Measurements from ENCODE around the gene LIPH.
"Not testable (repeated sequence)": the region's sequence is repeated elsewhere in the genome, so short reads cannot be mapped to it uniquely, and the experiment has no call there.

LIPH gene

GRCh38 chr3:185552358-185552877 is at the start of gene LIPH:
LIPH (minus strand) TSS chr3:185552588; CDS start chr3:185552471, 117 bp downstream.
- in situ Hi-C loops (cut with HindIII; ENCODE audit: low sequenced_read_pairs) = no loop called here

DNA sequence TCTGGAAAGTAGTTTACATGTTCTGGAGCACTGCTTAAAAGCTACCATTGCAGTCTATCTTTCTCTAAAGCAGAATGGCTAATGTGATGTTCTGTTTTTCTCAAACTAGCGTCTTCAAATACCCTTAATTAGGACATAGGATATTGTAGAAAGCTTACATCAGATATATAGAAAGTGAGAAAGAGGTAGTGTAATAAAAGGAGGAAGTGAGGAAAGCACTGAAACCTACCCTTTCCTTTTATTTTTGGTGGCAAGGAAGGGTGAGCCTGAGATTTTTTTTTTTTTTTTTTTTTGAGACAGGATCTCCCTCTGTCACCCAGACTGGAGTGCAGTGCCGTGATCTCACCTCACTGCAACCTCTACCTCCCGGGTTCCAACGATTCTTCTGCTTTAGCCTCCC is 43.1 kb upstream of the LIPH start:
- in situ Hi-C loops (cut with HindIII; ENCODE audit: low sequenced_read_pairs) = no loop called here

- in situ Hi-C loops (cut with HindIII; ENCODE audit: low sequenced_read_pairs) = no loop called here
Observed at GRCh38 chr3:185594073-185594472, 41.7 kb upstream of the LIPH start.

DNA sequence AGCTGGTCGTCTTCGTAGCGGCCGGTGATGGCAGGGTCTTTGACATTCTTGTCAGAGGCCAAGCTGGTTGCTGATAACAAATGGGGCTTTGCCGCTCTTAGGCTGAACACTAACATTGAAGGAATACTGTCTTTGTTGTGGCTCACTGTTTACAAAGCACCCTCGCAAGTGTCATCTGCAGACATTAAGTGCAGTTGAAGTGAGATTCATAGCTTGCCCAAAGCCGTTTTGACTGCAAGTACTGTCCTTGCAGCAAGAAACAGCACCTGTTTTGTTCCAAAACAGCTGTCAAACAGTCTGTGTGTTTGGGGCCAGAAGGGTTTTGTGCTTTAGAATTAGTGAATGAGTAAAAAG is 34.3 kb upstream of the LIPH start:
- in situ Hi-C loops (cut with HindIII; ENCODE audit: low sequenced_read_pairs) = no loop called here

GRCh38 chr3:185585859-185586685 is 33.7 kb upstream of the LIPH start, which contains the start of gene SENP2:
SENP2 (plus strand) TSS chr3:185586295; CDS start chr3:185586414, 119 bp downstream.
- in situ Hi-C loops (cut with HindIII; ENCODE audit: low sequenced_read_pairs) = no loop called here

GRCh38 chr3:185585518-185585858 is 33.1 kb upstream of the LIPH start:
- in situ Hi-C loops (cut with HindIII; ENCODE audit: low sequenced_read_pairs) = no loop called here

DNA sequence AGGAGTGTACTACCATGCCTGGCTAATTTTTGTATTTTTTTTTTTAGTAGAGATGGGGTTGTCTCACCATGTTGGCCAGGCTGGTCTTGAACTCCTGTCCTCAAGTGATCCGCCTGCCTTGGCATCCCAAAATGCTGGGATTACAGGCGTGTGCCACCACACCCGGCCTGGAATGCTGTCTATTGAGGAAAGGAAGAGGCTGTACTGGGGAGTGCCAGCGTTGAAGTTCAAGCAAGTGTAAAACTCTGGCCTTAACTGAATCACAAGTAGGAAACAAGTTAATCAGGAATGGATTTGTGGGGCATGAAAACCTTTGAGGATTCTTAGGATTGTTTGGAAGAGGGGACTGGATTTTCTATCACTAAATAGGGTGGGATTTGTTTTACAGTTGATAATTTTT is 32.3 kb upstream of the LIPH start:
- in situ Hi-C loops (cut with HindIII; ENCODE audit: low sequenced_read_pairs) = no loop called here

DNA sequence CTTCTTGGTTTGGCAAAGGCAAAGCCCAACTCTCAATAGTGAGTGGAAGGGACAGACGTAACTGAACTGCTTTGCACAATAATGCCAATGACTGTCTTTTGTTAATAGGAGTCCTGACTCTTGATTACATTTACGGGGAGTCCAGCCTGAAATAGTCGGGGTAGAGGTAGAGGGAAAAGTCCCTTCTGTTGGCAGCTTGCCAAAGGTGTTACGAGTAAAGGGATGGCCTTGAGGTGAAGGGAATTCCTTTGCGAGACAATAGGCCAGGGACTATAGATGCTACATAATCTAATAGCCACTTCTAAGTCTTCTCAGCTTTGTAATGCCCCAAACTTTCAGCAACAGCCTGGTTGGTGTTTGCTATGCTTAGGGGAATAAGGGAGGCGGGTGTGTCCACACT is 31.5 kb upstream of the LIPH start:
- in situ Hi-C loops (cut with HindIII; ENCODE audit: low sequenced_read_pairs) = no loop called here

DNA sequence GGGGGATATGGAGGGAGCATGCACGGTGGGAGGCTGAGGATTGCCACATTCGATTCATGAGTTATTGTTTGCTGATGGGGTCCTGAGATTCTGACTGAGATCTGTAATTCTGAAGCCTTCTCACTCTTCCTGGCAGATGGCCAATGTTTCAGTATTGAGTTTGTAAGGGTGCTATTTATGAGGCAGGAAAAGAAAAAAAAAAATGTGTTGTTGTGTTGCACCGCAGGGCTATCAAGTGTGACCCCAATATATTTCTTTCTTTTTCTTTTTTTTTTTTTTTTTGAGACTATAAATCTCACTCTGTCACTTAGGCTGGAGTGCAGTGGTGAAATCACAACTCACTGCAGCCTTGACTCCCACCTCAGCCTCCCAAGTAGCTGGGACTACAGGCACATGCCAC is 30.5 kb upstream of the LIPH start:
- in situ Hi-C loops (cut with HindIII; ENCODE audit: low sequenced_read_pairs) = no loop called here

DNA sequence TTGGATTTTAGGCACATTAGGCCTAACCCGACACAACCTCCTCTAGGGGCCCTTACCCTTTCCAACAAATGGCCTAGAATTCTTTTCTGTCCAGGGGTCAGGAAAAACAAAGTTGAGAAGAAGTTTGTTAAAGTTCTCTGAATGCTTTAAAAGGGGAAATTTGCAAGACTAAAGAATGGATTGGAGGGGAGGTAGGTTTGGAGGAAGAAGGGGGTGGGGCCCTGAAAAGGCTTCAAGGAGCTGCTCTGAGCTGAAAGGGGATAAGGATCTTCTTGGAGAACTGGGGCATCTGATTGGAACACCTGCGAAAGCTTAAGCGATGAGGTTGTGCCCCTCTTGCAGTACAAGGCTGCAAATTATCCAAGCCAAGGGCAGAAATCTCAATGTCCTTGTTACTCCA is 29.8 kb upstream of the LIPH start:
- in situ Hi-C loops (cut with HindIII; ENCODE audit: low sequenced_read_pairs) = no loop called here

GRCh38 chr3:185575108-185575869 is 22.9 kb upstream of the LIPH start:
- in situ Hi-C loops (cut with HindIII; ENCODE audit: low sequenced_read_pairs) = not testable (repeated sequence)

- in situ Hi-C loops (cut with HindIII; ENCODE audit: low sequenced_read_pairs) = no loop called here
Observed at GRCh38 chr3:185572183-185572582, 19.8 kb upstream of the LIPH start.

- in situ Hi-C loops (cut with HindIII; ENCODE audit: low sequenced_read_pairs) = no loop called here
Observed at GRCh38 chr3:185561958-185562357, 9.6 kb upstream of the LIPH start.

- in situ Hi-C loops (cut with HindIII; ENCODE audit: low sequenced_read_pairs) = no loop called here
Observed at GRCh38 chr3:185561374-185561943, 9.1 kb upstream of the LIPH start.

DNA sequence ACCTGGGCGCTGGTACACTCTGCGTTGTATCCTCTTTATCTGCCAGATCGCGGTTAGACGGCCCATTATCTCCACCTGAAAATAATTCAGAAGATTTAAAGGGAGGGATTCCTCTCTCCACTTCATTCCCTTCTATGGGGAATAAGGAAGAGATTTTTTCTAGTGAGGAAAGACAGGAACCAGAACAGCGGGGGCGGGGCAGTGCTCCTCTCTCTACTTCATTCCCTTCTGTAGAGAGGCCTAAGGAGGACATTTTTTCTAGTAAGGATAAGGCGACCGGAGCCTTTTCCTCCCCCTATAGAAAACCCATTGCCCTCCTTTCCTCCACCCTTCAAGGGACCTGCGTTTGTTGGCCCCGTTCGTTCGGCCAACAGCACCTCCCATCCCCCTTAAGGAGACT is 8.3 kb upstream of the LIPH start:
- in situ Hi-C loops (cut with HindIII; ENCODE audit: low sequenced_read_pairs) = no loop called here

DNA sequence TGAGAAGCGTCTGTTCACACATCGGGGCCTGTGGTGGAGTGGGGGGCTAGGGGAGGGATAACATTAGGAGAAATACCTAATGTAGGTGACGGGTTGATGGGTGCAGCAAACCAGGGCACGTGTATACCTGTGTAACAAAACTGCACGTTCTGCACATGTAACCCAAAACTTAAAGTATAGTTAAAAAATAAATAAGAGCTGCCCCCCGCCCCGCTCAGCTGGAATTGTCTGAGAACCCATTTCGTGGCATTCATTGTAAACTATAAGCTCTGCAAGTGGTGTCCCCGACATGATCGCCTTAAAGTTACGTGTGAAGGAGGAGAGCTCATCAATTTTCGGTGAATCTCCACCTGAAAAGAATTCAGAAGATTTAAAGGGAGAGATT is 7.3 kb upstream of the LIPH start:
- in situ Hi-C loops (cut with HindIII; ENCODE audit: low sequenced_read_pairs) = no loop called here

- in situ Hi-C loops (cut with HindIII; ENCODE audit: low sequenced_read_pairs) = no loop called here
Observed at GRCh38 chr3:185558395-185558794, 6.0 kb upstream of the LIPH start.

DNA sequence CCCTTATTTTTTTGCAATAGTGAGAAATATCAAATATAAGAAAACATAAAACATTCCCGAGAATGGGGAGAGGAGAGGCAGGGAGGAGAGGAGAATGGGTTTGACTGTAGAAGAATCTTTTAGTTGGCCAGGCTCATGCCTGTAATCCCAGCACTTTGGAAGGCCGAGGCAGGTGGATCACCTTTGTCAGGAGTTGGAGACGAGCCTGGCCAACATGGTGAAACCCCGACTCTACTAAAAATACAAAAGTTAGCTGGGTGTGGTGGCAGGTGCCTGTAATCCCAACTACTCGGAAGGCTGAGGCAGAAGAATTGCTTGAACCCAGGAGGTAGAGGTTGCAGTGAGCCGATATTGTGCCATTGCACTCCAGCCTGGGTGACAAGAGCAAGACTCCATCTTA is 4.3 kb upstream of the LIPH start:
- in situ Hi-C loops (cut with HindIII; ENCODE audit: low sequenced_read_pairs) = not testable (repeated sequence)

GRCh38 chr3:185555860-185556347 is 3.5 kb upstream of the LIPH start:
- in situ Hi-C loops (cut with HindIII; ENCODE audit: low sequenced_read_pairs) = no loop called here

DNA sequence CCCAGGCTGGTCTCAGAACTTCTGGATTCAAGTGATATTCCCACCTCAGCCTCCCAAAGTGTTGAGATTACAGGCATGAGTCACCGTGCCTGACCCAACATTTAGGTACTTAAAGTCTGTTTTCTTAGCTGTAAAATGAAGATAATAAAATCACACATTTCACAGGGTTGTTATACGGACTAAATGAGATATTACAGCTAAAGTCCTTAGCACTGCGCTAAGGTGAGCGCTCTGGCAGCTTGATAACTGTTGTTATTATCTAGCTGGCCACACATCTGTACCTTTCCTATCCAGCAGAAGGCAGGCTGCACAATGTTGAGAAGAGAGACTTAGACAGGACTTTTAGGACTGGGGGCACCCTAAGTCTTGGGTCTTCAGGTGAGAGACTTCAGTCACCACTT is 2.7 kb upstream of the LIPH start:
- in situ Hi-C loops (cut with HindIII; ENCODE audit: low sequenced_read_pairs) = no loop called here

- in situ Hi-C loops (cut with HindIII; ENCODE audit: low sequenced_read_pairs) = no loop called here
Observed at GRCh38 chr3:185549651-185550111, 2.7 kb downstream of the LIPH start.

DNA sequence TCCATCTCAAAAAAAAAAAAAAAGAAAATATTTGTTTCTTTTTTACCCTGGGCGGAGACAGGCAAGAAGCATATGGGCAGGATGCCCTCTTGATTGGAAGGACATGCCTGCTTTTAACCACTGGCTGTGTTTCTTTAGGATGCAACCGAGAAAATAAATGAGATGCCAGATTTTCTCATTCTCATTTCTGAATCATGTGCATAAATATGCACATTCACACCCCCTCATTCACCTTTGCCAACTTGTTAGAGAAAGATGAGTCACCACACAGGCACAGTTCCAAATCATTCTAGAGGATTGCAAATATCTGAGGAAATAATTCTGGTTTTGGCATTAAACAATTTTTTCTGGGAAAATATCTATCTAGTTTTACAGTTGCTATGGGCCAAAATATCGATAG is 3.3 kb downstream of the LIPH start:
- in situ Hi-C loops (cut with HindIII; ENCODE audit: low sequenced_read_pairs) = no loop called here
